OCI-LY7 (cell line): ENCODE measurements around the gene KRT6A. TPM values are rescaled to one million over a fixed set of nuclear protein-coding genes. Genes with fewer than 3 reads are reported as not detected.

Experiments used
- BruUV-seq: library from RNA; stranded (reverse); fragments of 400-500 nt; replicated peaks from 2 replicates; lab custom pipeline; 2021; lab: Mats Ljungman, UMichigan
- CTCF ChIA-PET: fragments of 300-600 bp; sonication (Branson Sonifier 250); formaldehyde crosslinking; loops from one replicate; lab custom pipeline; 2022; ENCODE audit warnings: antibody characterized with exemption; ENCODE audit not compliant: unreplicated experiment; lab: Charles Lee
- POLR2A ChIA-PET: fragments of 300-600 bp; sonication (Branson Sonifier 250); formaldehyde crosslinking; loops from one replicate; lab custom pipeline; 2022; ENCODE audit warnings: antibody characterized with exemption; lab: Charles Lee
- DNase-seq: peaks from one replicate; pipeline ENCODE4 v3.0.0-alpha.2; 2015; ENCODE audit warnings: low spot score
- H2AFZ ChIP-seq: fragments of 200-600 bp; sonication (generic), shearing (Covaris generic); 2 replicates; pipeline ENCODE4 v1.6.1; 2014; ENCODE audit warnings: mild to moderate bottlenecking, antibody characterized with exemption, low read length, moderate library complexity
- H3K27ac ChIP-seq: fragments of 200-600 bp; sonication (generic); 2 replicates; pipeline ENCODE4 v1.5.1; 2014; ENCODE audit warnings: mixed run types, low read depth, mild to moderate bottlenecking, moderate library complexity, low read length, inconsistent platforms; ENCODE audit not compliant: poor library complexity, severe bottlenecking
- H3K36me3 ChIP-seq: fragments of 200-600 bp; sonication (generic); 2 replicates; pipeline ENCODE4 v1.6.1; 2014; ENCODE audit warnings: mild to moderate bottlenecking, antibody characterized with exemption, low read length, moderate library complexity, mixed read lengths; ENCODE audit not compliant: insufficient read depth
- H3K4me1 ChIP-seq: fragments of 200-600 bp; sonication (generic); 2 replicates; pipeline ENCODE4 v1.5.1; 2014; ENCODE audit warnings: mild to moderate bottlenecking, low read length; ENCODE audit not compliant: insufficient read depth, poor library complexity, severe bottlenecking
- H3K4me2 ChIP-seq: fragments of 200-600 bp; sonication (generic); 2 replicates; pipeline ENCODE4 v1.6.1; 2014; ENCODE audit warnings: mild to moderate bottlenecking, low read length
- H3K4me3 ChIP-seq: fragments of 200-600 bp; sonication (generic); 2 replicates; pipeline ENCODE4 v1.5.1; 2014; ENCODE audit warnings: mild to moderate bottlenecking, low read depth, low read length; ENCODE audit not compliant: poor library complexity, severe bottlenecking
- H3K79me2 ChIP-seq: fragments of 200-600 bp; sonication (generic); 2 replicates; pipeline ENCODE4 v1.6.1; 2016; ENCODE audit warnings: low read depth, mild to moderate bottlenecking, low read length, moderate library complexity, mixed read lengths; ENCODE audit not compliant: insufficient read depth
- H3K9me2 ChIP-seq: fragments of 200-600 bp; sonication (generic); 2 replicates; pipeline ENCODE4 v1.6.1; 2016; ENCODE audit warnings: mild to moderate bottlenecking, low read length, mixed read lengths; ENCODE audit not compliant: insufficient read depth
- H3K9me3 ChIP-seq: fragments of 200-600 bp; sonication (generic); 2 replicates; pipeline ENCODE4 v1.6.1; 2014; ENCODE audit warnings: mild to moderate bottlenecking, mixed run types, low read length, mixed read lengths
- H4K20me1 ChIP-seq: fragments of 200-600 bp; sonication (generic); 2 replicates; pipeline ENCODE4 v1.6.1; 2014; ENCODE audit warnings: mild to moderate bottlenecking, antibody characterized with exemption, low read length, moderate library complexity, mixed read lengths; ENCODE audit not compliant: insufficient read depth
- EZH2phosphoT487 ChIP-seq: fragments of 200-600 bp; sonication (generic); IDR thresholded peaks from 2 replicates; pipeline ENCODE4 v1.6.1; 2018; ENCODE audit warnings: low read depth, borderline replicate concordance, mild to moderate bottlenecking, mixed run types, antibody characterized with exemption, low read length, moderate library complexity, mixed read lengths
- intact Hi-C: fragments of 100-400 bp; cut with micrococcal nuclease; formaldehyde crosslinking; loops from one replicate; pipeline ENCODE4 v1.10.0; 2022; ENCODE audit not compliant: unreplicated experiment
- total RNA-seq, 2 experiments: library from RNA; depleted of rRNA in 1 of 2; stranded (reverse); fragments of >200 nt in 1 of 2; shearing (Covaris generic) in 1 of 2; gene quantifications; 2 replicates each; pipeline ENCODE4 v1.2.3, GENCODE V29; 2014 to 2022
- TF ChIP-seq, protein P1 (sequence below): fragments of 200-600 bp; sonication (generic); conservative IDR thresholded peaks from 2 replicates; pipeline ENCODE4 v1.5.1; 2014; ENCODE audit warnings: mild to moderate bottlenecking, antibody characterized with exemption, low read length, moderate library complexity, mixed read lengths

KRT6A gene
- total RNA-seq, 2 experiments from 2014 or later = 0.74 TPM; not detected in 1

DNA sequence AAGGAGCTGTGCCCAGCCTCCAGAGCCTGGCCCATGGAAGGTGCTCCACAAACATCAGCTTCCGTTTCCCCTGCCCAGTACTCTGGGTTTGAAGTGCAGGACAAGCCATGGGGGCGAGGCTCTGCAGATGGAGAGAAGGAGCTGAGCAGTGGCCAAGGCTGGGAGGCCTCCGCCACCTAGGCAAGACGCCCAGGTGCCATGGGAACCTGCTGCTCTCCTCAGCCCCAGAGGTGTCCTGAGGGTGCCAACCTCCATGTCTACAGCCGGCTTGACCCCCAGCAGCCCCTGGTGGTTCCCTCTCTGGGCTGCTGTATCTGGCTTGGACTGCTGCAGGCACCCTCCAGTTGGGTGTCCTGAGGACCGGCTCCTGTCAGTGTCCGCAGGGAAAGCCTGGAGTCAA is 47.5 kb upstream of the KRT6A start:
- CTCF ChIA-PET = no interaction called here
- H2AFZ ChIP-seq = no peak overlapping the region
- no peak for TF ChIP-seq EZH2phosphoT487
- H3K36me3 ChIP-seq = no peaks in the 10 kb centered on the region
- no TSS peak for BruUV-seq
- H3K4me2 ChIP-seq = no peak overlapping the region
- H4K20me1 ChIP-seq = no peaks in the 10 kb centered on the region
- H3K27ac ChIP-seq = no peak overlapping the region
- no peaks in the 10 kb centered on the region for H3K9me2 ChIP-seq
- no peaks in the 10 kb centered on the region for H3K9me3 ChIP-seq
- no peak for DNase-seq
- POLR2A ChIA-PET = no interaction called here
- H3K79me2 ChIP-seq = no peaks in the 10 kb centered on the region
- H3K4me1 ChIP-seq = no peaks in the 10 kb centered on the region
- no peak overlapping the region for H3K4me3 ChIP-seq
- intact Hi-C loops = no loop called here

DNA sequence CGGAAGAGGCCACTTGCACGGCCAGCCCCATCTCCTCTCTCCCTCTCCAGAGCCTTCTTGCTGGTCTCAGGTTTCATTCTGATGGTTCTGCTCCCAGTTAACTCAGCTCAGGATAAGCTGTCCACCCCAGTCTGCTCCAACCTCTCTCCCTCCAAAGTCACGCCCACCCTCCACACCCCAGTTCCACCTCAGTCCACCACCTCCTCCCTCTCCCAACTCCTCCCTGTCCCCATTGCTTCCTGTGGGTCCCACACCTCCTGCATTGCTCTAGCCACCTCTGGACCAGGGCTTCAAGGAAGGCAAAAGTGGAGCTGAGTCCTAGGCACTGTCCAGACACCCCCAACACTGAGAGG is 46.7 kb upstream of the KRT6A start:
- no peaks in the 10 kb centered on the region for H3K4me1 ChIP-seq
- H3K9me2 ChIP-seq = no peaks in the 10 kb centered on the region
- H4K20me1 ChIP-seq = no peaks in the 10 kb centered on the region
- H3K27ac ChIP-seq = no peak overlapping the region
- no peak for DNase-seq
- TF ChIP-seq, protein P1, sequence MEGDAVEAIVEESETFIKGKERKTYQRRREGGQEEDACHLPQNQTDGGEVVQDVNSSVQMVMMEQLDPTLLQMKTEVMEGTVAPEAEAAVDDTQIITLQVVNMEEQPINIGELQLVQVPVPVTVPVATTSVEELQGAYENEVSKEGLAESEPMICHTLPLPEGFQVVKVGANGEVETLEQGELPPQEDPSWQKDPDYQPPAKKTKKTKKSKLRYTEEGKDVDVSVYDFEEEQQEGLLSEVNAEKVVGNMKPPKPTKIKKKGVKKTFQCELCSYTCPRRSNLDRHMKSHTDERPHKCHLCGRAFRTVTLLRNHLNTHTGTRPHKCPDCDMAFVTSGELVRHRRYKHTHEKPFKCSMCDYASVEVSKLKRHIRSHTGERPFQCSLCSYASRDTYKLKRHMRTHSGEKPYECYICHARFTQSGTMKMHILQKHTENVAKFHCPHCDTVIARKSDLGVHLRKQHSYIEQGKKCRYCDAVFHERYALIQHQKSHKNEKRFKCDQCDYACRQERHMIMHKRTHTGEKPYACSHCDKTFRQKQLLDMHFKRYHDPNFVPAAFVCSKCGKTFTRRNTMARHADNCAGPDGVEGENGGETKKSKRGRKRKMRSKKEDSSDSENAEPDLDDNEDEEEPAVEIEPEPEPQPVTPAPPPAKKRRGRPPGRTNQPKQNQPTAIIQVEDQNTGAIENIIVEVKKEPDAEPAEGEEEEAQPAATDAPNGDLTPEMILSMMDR = no peak
- TF ChIP-seq EZH2phosphoT487 = no peak
- BruUV-seq = no TSS peak
- H3K36me3 ChIP-seq = no peaks in the 10 kb centered on the region
- H2AFZ ChIP-seq = no peak overlapping the region
- POLR2A ChIA-PET = no interaction called here
- H3K4me3 ChIP-seq = no peak overlapping the region
- intact Hi-C loops = no loop called here
- CTCF ChIA-PET = no interaction called here
- H3K9me3 ChIP-seq = no peaks in the 10 kb centered on the region
- H3K79me2 ChIP-seq = no peaks in the 10 kb centered on the region
- H3K4me2 ChIP-seq = no peak overlapping the region

- Histone ChIP-seq H2AFZ (no peak overlapping the region), H3K9me2 (no peaks in the 10 kb centered on the region), H3K36me3 (no peaks in the 10 kb centered on the region), H3K27ac (no peak overlapping the region), H4K20me1 (no peaks in the 10 kb centered on the region), H3K4me3 (no peak overlapping the region), H3K4me2 (no peak overlapping the region), H3K9me3 (no peaks in the 10 kb centered on the region), H3K4me1 (no peaks in the 10 kb centered on the region), H3K79me2 (no peaks in the 10 kb centered on the region)
- no TSS peak for BruUV-seq
- no peak for TF ChIP-seq EZH2phosphoT487
- no peak for DNase-seq
- intact Hi-C loops = no loop called here
- ChIA-PET CTCF (no interaction called here), POLR2A (no interaction called here)
Measured at GRCh38 chr12:52539083-52539820, 46.2 kb upstream of the KRT6A start.
